A673 (cell line): ENCODE measurements around the gene GSG1L2.

Experiments
- CTCF ChIP-seq: fragments of 300-800, 200-600 bp; sonication (generic); conservative IDR thresholded peaks from 2 replicates; pipeline ENCODE4 v1.5.1; 2017; ENCODE audit warnings: low read depth, mild to moderate bottlenecking, antibody characterized with exemption, low read length, moderate library complexity, mixed read lengths
- EZH2 ChIP-seq: fragments of 200-600 bp; sonication (generic); IDR thresholded peaks from 2 replicates; pipeline ENCODE4 v1.6.1; 2017; ENCODE audit warnings: borderline replicate concordance, low read depth, mild to moderate bottlenecking, mixed read lengths, antibody characterized with exemption, low read length; ENCODE audit not compliant: poor library complexity, severe bottlenecking

- TF ChIP-seq CTCF (no peak), EZH2 (no peak)
Measured at GRCh38 chr17:9772658-9773057, 49.2 kb downstream of the GSG1L2 start.
